WTC11 (cell line): Measurements from ENCODE around the gene FAM177B. TPM values are rescaled to one million over a fixed set of nuclear protein-coding genes. Genes with fewer than 3 reads are reported as not detected.

Experiments
- ATAC-seq: fragments of 200-7000 bp; cut with Tn5 transposase; 2 replicates; pipeline ENCODE4 v1.10.0; 2021; ENCODE audit warnings: mild to moderate bottlenecking, moderate library complexity
- CTCF ChIA-PET: fragments of 300-600 bp; sonication (Branson Sonifier 250); formaldehyde crosslinking; loops from one replicate; lab custom pipeline; 2021; ENCODE audit warnings: antibody characterized with exemption; lab: Charles Lee
- POLR2A ChIA-PET: fragments of 350-600 bp; sonication (Branson Sonifier 250); formaldehyde crosslinking; loops from one replicate; lab custom pipeline; 2021; ENCODE audit warnings: antibody characterized with exemption; lab: Charles Lee
- DNase-seq: peaks from one replicate; pipeline ENCODE4 v3.0.0; 2021; ENCODE audit warnings: low spot score
- H3K27ac Mint-ChIP-seq: 2 replicates; pipeline ENCODE4 v1.8.0; 2021; ENCODE audit warnings: mixed read lengths
- H3K27me3 Mint-ChIP-seq: 2 replicates; pipeline ENCODE4 v1.8.0; 2021; ENCODE audit warnings: low read depth, mild to moderate bottlenecking, moderate library complexity, mixed read lengths
- H3K36me3 Mint-ChIP-seq: 2 replicates; pipeline ENCODE4 v1.8.0; 2021; ENCODE audit warnings: mixed read lengths
- H3K4me1 Mint-ChIP-seq: 2 replicates; pipeline ENCODE4 v1.8.0; 2022; ENCODE audit warnings: mixed read lengths
- H3K4me3 Mint-ChIP-seq: 2 replicates; pipeline ENCODE4 v1.8.0; 2021; ENCODE audit warnings: mild to moderate bottlenecking, moderate library complexity, mixed read lengths
- H3K9me3 Mint-ChIP-seq: 2 replicates; pipeline ENCODE4 v1.8.0; 2021; ENCODE audit warnings: mixed read lengths
- AR ChIP-seq: fragments of 250-450 bp; sonication (Bioruptor Pico); IDR thresholded peaks from 2 replicates; pipeline ENCODE4 v1.9.0; 2021; ENCODE audit warnings: mild to moderate bottlenecking
- E2F1 ChIP-seq: sonication (generic); formaldehyde crosslinking; IDR thresholded peaks from 2 replicates; pipeline ENCODE4 v1.8.0; 2022; ENCODE audit warnings: mild to moderate bottlenecking, missing genetic modification reagents
- ETV6 ChIP-seq: sonication (generic); formaldehyde crosslinking; IDR thresholded peaks from 2 replicates; pipeline ENCODE4 v1.8.1; 2022; ENCODE audit warnings: mild to moderate bottlenecking, missing genetic modification reagents
- FOXJ3 ChIP-seq: sonication (generic); formaldehyde crosslinking; IDR thresholded peaks from 2 replicates; pipeline ENCODE4 v1.9.0; 2021; ENCODE audit warnings: missing genetic modification reagents, mild to moderate bottlenecking, borderline replicate concordance
- FOXP1 ChIP-seq: sonication (generic); formaldehyde crosslinking; IDR thresholded peaks from 2 replicates; pipeline ENCODE4 v1.8.0; 2022; ENCODE audit warnings: missing genetic modification reagents, mild to moderate bottlenecking, moderate library complexity, borderline replicate concordance
- FOXP4 ChIP-seq: sonication (generic); formaldehyde crosslinking; IDR thresholded peaks from 2 replicates; pipeline ENCODE4 v1.8.0; 2022; ENCODE audit warnings: mild to moderate bottlenecking, missing genetic modification reagents
- MAX ChIP-seq: sonication (generic); formaldehyde crosslinking; IDR thresholded peaks from 2 replicates; pipeline ENCODE4 v1.8.0; 2022; ENCODE audit warnings: mild to moderate bottlenecking, missing genetic modification reagents
- MYBL2 ChIP-seq: sonication (generic); formaldehyde crosslinking; IDR thresholded peaks from 2 replicates; pipeline ENCODE4 v1.8.1; 2023; ENCODE audit warnings: mild to moderate bottlenecking, moderate library complexity, missing genetic modification reagents
- PRDM15 ChIP-seq: sonication (generic); formaldehyde crosslinking; IDR thresholded peaks from 2 replicates; pipeline ENCODE4 v1.8.0; 2022; ENCODE audit warnings: missing genetic modification reagents
- PREB ChIP-seq: sonication (generic); formaldehyde crosslinking; IDR thresholded peaks from 2 replicates; pipeline ENCODE4 v1.8.1; 2022; ENCODE audit warnings: mild to moderate bottlenecking, missing genetic modification reagents, moderate library complexity, borderline replicate concordance
- SMAD3 ChIP-seq: sonication (generic); formaldehyde crosslinking; IDR thresholded peaks from 2 replicates; pipeline ENCODE4 v1.8.0; 2022; ENCODE audit warnings: missing genetic modification reagents, mild to moderate bottlenecking, borderline replicate concordance
- SOX15 ChIP-seq: fragments of 250-450 bp; sonication (Bioruptor Pico); IDR thresholded peaks from 2 replicates; pipeline ENCODE4 v1.9.0; 2021; ENCODE audit warnings: mild to moderate bottlenecking
- TP53 ChIP-seq: sonication (generic); formaldehyde crosslinking; IDR thresholded peaks from 2 replicates; pipeline ENCODE4 v1.8.1; 2023; ENCODE audit warnings: mild to moderate bottlenecking, missing genetic modification reagents
- ZNF281 ChIP-seq: sonication (generic); formaldehyde crosslinking; IDR thresholded peaks from 2 replicates; pipeline ENCODE4 v1.8.0; 2023; ENCODE audit warnings: mild to moderate bottlenecking, missing genetic modification reagents
- ZNF396 ChIP-seq: fragments of 250-450 bp; sonication (Bioruptor Pico); IDR thresholded peaks from 2 replicates; pipeline ENCODE4 v1.8.0; 2021; ENCODE audit warnings: mild to moderate bottlenecking, moderate library complexity, borderline replicate concordance
- ZNF416 ChIP-seq: fragments of 250-450 bp; sonication (Bioruptor Pico); IDR thresholded peaks from 2 replicates; pipeline ENCODE4 v1.9.0; 2021; ENCODE audit warnings: mild to moderate bottlenecking, inconsistent platforms
- ZNF671 ChIP-seq: fragments of 250-450 bp; sonication (Bioruptor Pico); IDR thresholded peaks from 2 replicates; pipeline ENCODE4 v1.8.0; 2021; ENCODE audit warnings: mild to moderate bottlenecking
- total RNA-seq: library from RNA; stranded (reverse); gene quantifications from 3 replicates; pipeline ENCODE4 v1.2.3, GENCODE V29; 2021

Gene FAM177B
- total RNA-seq, 1 experiment from 2014 or later: not detected

GRCh38 chr1:222784371-222784770, 47.4 kb downstream of the FAM177B start:
- Mint-ChIP-seq H3K27me3 (peaks cover 30% of the 10 kb centered on the region), H3K4me3 (no peak overlapping the region), H3K36me3 (no peaks in the 10 kb centered on the region), H3K9me3 (no peaks in the 10 kb centered on the region), H3K4me1 (no peaks in the 10 kb centered on the region), H3K27ac (no peak overlapping the region)
- no peak for DNase-seq
- TF ChIP-seq PRDM15 (CRISPR knock-in tag) (no peak), FOXP4 (no peak), ZNF671 (no peak), FOXP1 (no peak), MYBL2 (no peak), SMAD3 (no peak), ETV6 (CRISPR knock-in tag) (no peak), FOXJ3 (CRISPR knock-in tag) (no peak), MAX (no peak), AR (no peak), ZNF416 (CRISPR knock-in tag) (no peak)
- ATAC-seq: no peak
- ChIA-PET POLR2A (no interaction called here), CTCF (no interaction called here)

GRCh38 chr1:222784916-222785315, 47.9 kb downstream of the FAM177B start:
- ATAC-seq: no peak
- ChIA-PET CTCF (interaction anchor here (1.7 kb wide), 1 partner anchor 305 kb away, joined by 7 read pairs; no protein-coding TSS in a partner anchor), POLR2A (no interaction called here)

More at GRCh38 chr1:222784916-222785315, 47.9 kb downstream of the FAM177B start:
- no peaks in the 10 kb centered on the region for H3K9me3 Mint-ChIP-seq
- H3K36me3 Mint-ChIP-seq: no peaks in the 10 kb centered on the region
- DNase-seq: no peak
- no peaks in the 10 kb centered on the region for H3K4me1 Mint-ChIP-seq
- H3K27me3 Mint-ChIP-seq: peaks cover 36% of the 10 kb centered on the region
- no peak overlapping the region for H3K4me3 Mint-ChIP-seq
- H3K27ac Mint-ChIP-seq: no peak overlapping the region
- TF ChIP-seq PREB (CRISPR knock-in tag) (no peak), E2F1 (CRISPR knock-in tag) (no peak), ZNF396 (CRISPR knock-in tag) (no peak), ZNF281 (CRISPR knock-in tag) (no peak), TP53 (no peak), SOX15 (CRISPR knock-in tag) (no peak)
- TF ChIP-seq, all 79 proteins: peak for 0
